HG03460 (cell line): Measurements from ENCODE around the gene RNF112.
"Not testable (repeated sequence)": the region's sequence is repeated elsewhere in the genome, so short reads cannot be mapped to it uniquely, and the experiment has no call there.

ENCODE experiments used
- ATAC-seq: cut with Tn5 transposase; IDR thresholded peaks from one replicate; pipeline ENCODE4 v1.9.1; 2021; ENCODE audit not compliant: unreplicated experiment

RNF112 gene

DNA sequence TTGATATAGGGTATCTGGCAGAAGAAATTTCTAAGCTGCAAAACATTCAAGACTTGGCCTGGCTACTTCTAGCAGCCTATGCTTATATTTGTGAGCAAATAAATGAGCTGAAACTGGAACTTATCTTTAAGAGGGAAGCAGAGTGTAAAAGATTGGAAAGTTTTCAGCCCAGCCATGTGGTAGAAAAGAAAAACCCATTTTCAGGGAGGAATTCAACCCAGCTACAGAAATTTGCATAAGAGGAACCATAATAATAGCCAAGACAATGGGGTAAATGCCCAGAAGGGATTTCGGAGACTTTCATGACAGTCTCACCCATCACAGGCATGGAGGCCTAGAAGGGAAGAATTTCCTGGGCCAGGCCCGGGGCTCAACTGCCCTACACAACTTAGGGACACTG is 31.7 kb downstream of the RNF112 start:
- ATAC-seq, result no peak

- no peak for ATAC-seq
These were observed 32.1 kb downstream of the RNF112 start for GRCh38 chr17:19443148-19443547.

GRCh38 chr17:19445105-19445504 is 34.1 kb downstream of the RNF112 start:
- no peak for ATAC-seq

GRCh38 chr17:19446577-19446976 is 35.5 kb downstream of the RNF112 start:
- not testable (repeated sequence) for ATAC-seq

- no peak for ATAC-seq
These were observed 36.1 kb downstream of the RNF112 start for GRCh38 chr17:19447085-19447583.

DNA sequence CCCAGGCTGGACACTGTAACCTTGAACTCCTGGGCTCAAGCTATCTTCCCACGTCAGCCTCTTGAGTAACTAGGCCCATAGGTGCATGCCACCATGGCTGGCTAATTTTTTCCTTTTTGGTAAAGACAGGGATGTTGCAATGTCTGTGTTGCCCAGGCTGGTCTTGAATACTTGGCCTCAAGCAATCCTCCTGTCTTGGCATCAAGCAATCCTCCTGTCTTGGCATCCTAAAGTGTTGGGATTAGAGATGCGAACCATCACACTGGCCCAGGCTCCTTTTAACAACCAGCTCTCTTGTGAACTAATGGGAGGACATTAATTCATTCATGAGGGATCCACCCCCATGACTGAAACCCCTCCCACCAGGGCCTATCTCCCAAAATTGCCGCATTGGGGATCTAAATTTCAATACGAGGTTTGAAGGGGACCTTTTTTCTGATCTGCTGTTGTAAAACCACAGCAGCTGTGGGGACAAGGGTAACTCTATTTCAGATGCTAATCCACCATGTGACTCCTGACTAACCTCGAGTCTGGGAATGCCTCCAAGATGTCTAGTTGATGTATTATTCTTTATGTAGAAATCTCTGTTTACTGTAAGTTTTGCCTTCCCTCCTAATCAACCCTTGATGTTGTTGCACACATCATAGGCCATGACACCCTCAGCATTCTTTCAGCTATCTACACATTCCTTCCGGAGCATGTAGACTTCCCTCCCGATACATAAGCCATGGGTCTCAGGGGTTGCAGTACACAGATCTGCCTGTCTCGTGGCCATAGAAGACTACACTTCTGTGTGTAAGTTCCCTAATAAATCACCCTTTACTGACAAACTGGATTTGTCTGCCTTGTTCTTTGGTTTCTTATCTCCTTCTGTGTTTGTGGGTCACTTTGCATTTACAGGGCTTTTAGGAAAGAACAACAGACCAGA is 37.6 kb downstream of the RNF112 start:
- ATAC-seq, result no peak

DNA sequence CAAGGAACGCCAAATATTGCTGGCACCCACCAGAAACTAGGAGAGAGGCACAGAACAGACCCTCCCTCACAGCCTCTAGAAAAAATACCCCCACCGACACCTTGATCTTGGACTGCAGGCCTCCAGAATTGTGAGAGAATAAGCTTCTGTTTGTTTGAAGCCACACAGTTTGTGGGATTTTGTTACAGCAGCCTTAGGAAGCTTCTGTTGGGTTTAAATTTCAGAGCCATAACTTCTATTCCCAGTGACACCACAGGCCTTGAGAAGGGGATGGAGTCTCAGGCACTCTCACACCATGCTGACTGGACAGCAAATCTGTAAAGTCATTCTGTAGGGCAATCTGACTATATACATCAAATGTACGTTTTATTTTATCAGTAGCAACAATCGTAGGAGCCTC is 38.6 kb downstream of the RNF112 start:
- no peak for ATAC-seq

- no peak for ATAC-seq
These were observed 42.3 kb downstream of the RNF112 start for GRCh38 chr17:19453296-19453695.

- no peak for ATAC-seq
These were observed 43.0 kb downstream of the RNF112 start for GRCh38 chr17:19454074-19454473.

- no peak for ATAC-seq
These were observed 45.2 kb downstream of the RNF112 start for GRCh38 chr17:19456016-19456927.

GRCh38 chr17:19457046-19457445 is 46.0 kb downstream of the RNF112 start:
- ATAC-seq, result no peak

- ATAC-seq, result no peak
These were observed 46.8 kb downstream of the RNF112 start for GRCh38 chr17:19457830-19458271.

- ATAC-seq, result not testable (repeated sequence)
These were observed 47.4 kb downstream of the RNF112 start for GRCh38 chr17:19458481-19458880.

- not testable (repeated sequence) for ATAC-seq
These were observed 48.1 kb downstream of the RNF112 start for GRCh38 chr17:19459018-19459655.

DNA sequence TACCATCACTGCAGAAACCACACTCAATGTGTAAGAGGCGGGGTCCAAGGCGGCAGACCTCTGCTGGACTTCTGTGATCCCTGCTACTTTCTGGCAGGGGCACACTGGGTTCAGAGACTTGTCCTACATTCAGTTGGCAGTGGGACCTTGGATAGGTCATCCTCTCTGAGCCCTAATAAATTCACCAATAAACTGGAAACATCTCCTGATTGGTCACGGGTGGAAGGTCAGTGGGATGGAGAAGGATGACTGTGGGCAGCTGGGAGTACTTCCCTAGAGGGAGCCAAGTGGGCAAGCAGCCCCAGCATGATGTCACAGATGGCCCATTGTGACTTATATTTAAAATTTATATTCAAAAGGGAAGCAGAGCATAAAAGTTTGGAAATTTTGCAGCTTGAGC is 49.7 kb downstream of the RNF112 start:
- ATAC-seq, result no peak

DNA sequence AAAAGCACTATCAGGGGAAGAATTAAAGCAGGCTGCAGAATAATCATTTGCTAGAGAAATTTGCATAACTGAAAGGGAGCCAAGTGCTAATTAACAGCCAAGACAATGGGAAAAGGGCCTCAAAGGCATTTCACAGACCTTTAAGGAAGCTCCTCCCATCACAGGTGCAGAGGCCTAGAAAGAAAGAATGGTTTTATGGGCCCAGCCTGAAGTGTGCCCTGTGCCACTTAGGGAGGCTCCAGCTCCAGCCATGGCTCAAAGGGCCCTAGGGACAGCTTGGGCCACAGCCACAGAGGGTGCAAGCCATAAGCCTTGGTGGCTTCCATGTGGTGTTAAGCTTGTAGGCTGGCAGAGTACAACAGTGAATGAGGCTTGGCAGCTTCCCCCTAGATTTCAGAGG is 50.1 kb downstream of the RNF112 start:
- ATAC-seq, result no peak

DNA sequence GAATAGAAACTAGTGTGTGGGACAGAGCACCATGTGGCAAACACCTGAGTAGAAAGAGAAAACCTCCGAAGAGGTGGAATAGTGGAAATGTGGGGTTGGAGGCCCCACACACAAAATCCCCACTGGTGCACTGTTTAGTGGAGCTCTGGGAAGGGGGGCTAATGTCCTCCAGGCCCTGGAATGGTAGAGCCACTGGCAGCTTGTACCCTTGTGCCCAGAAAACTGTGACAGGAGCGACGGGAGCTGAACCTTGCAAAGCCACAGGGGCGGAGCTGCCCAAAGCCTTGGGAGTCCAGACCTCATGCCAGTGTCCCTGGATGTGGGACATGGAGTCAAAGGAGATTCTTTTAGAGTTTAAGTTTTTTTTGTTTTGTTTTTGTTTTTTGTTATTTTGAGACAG is 50.6 kb downstream of the RNF112 start:
- no peak for ATAC-seq

DNA sequence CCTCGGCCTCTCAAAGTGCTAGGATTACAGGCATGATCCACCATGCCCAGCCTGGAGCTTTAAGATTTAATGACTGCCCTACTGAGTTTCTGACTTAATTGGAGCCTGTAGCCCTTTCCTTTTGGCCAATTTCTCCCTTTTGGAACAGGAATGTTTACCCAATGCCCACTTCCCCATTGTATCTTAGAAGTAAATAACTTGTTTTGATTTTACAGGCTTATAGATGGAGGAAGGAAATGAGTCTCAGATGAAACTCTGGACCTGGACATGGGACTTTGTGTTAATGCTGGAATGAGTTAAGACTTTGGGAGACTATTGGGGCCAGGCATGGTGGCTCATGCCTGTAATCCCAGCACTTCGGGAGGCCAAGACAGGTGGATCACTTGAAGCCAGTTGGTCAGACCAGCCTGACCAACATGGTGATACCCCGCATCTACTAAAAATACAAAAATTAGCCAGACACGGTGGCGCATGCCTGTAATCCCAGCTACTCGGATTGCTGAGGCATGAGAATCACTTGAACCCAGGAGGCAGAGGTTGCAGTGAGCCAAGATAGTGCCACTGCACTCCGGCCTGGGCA is 51.5 kb downstream of the RNF112 start:
- ATAC-seq, result not testable (repeated sequence)

GRCh38 chr17:19464031-19465026 is 53.3 kb downstream of the RNF112 start:
- no peak for ATAC-seq
